HEK293 (cell line): ENCODE data around the gene PLAAT2.

Experiments
- CTCF ChIA-PET: fragments of 350-600 bp; formaldehyde crosslinking; extraction: SDS; loops from one replicate; lab custom pipeline; 2021; ENCODE audit warnings: antibody characterized with exemption; lab: Yijun Ruan, JAX
- POLR2A ChIA-PET: fragments of 300-600 bp; formaldehyde crosslinking; extraction: SDS; loops from one replicate; lab custom pipeline; 2020; ENCODE audit warnings: antibody characterized with exemption, inconsistent platforms; lab: Yijun Ruan, JAX
- H3K27ac ChIP-seq: fragments of 200-500 bp; sonication (Bioruptor generic); 2 replicates; pipeline ENCODE4 v1.5.1; 2014; ENCODE audit warnings: low read depth, low read length, control low read depth, inconsistent platforms; ENCODE audit errors: extremely low read depth
- H3K36me3 ChIP-seq, 2 experiments: fragments of 200-500 bp in 1 of 2; sonication (Bioruptor generic) in 1 of 2; 1 replicate in 1 of 2; 2 replicates in 1 of 2; pipeline ENCODE4 v1.5.1; 2014 to 2017; ENCODE audit warnings: inconsistent platforms in 2 of 2, low read length in 2 of 2; ENCODE audit not compliant: control insufficient read depth in 2 of 2, insufficient read depth in 1 of 2
- H3K4me1 ChIP-seq: fragments of 200-500 bp; sonication (Bioruptor generic); 2 replicates; pipeline ENCODE4 v1.5.1; 2014; ENCODE audit warnings: mild to moderate bottlenecking, low read length, inconsistent platforms; ENCODE audit not compliant: control insufficient read depth, insufficient read depth
- H3K4me3 ChIP-seq: 2 replicates; pipeline ENCODE4 v1.5.1; 2011; ENCODE audit warnings: low read depth, mild to moderate bottlenecking, control low read depth, low read length, moderate library complexity
- H3K9me3 ChIP-seq: fragments of 200-500 bp; sonication (Bioruptor generic); 2 replicates; pipeline ENCODE4 v1.5.1; 2014; ENCODE audit warnings: low read depth, low read length, inconsistent platforms; ENCODE audit not compliant: control insufficient read depth, insufficient read depth
- PRDM1 ChIP-seq: fragments of 450-650 bp; formaldehyde crosslinking; IDR thresholded peaks from 2 replicates; pipeline ENCODE4; 2016; ENCODE audit warnings: missing biosample characterization, missing genetic modification characterization
- RBAK ChIP-seq: fragments of 450-650 bp; formaldehyde crosslinking; IDR thresholded peaks from 2 replicates; pipeline ENCODE4 v1.5.1; 2016; ENCODE audit warnings: missing biosample characterization, missing genetic modification characterization
- SETDB1 ChIP-seq: IDR thresholded peaks from one replicate; pipeline ENCODE4 v1.6.1; 2017; ENCODE audit warnings: mild to moderate bottlenecking, low read length, moderate library complexity, mixed read lengths; ENCODE audit not compliant: insufficient read length
- ZNF138 ChIP-seq: fragments of 450-650 bp; formaldehyde crosslinking; IDR thresholded peaks from 2 replicates; pipeline ENCODE4 v1.5.1; 2016; ENCODE audit warnings: missing biosample characterization, missing genetic modification characterization, borderline replicate concordance
- ZNF155 ChIP-seq: fragments of 450-650 bp; formaldehyde crosslinking; IDR thresholded peaks from 2 replicates; pipeline ENCODE4 v1.5.1; 2016; ENCODE audit warnings: missing biosample characterization, missing genetic modification characterization
- ZNF184 ChIP-seq: fragments of 450-650 bp; IDR thresholded peaks from 2 replicates; pipeline ENCODE4 v1.5.1; 2018; ENCODE audit warnings: missing biosample characterization, mild to moderate bottlenecking, missing genetic modification characterization
- ZNF354C ChIP-seq: fragments of 450-650 bp; formaldehyde crosslinking; IDR thresholded peaks from 2 replicates; pipeline ENCODE4 v1.5.1; 2016; ENCODE audit warnings: missing biosample characterization, missing genetic modification characterization, low read depth, borderline replicate concordance
- ZNF366 ChIP-seq: fragments of 450-650 bp; formaldehyde crosslinking; conservative IDR thresholded peaks from 2 replicates; pipeline ENCODE4 v1.5.1; 2016; ENCODE audit warnings: missing biosample characterization, missing genetic modification characterization
- ZNF37A ChIP-seq: fragments of 450-650 bp; IDR thresholded peaks from 2 replicates; pipeline ENCODE4 v1.5.1; 2018; ENCODE audit warnings: missing biosample characterization, missing genetic modification characterization
- ZNF416 ChIP-seq: fragments of 450-650 bp; formaldehyde crosslinking; IDR thresholded peaks from 2 replicates; pipeline ENCODE4 v1.5.1; 2016; ENCODE audit warnings: missing biosample characterization, missing genetic modification characterization
- ZNF510 ChIP-seq: fragments of 450-650 bp; formaldehyde crosslinking; IDR thresholded peaks from 2 replicates; pipeline ENCODE4 v1.5.1; 2018; ENCODE audit warnings: mild to moderate bottlenecking, missing genetic modification characterization, missing biosample characterization; ENCODE audit not compliant: insufficient replicate concordance
- ZNF621 ChIP-seq: fragments of 450-650 bp; formaldehyde crosslinking; IDR thresholded peaks from 2 replicates; pipeline ENCODE4 v1.5.1; 2017; ENCODE audit warnings: missing biosample characterization, missing genetic modification characterization
- ZNF623 ChIP-seq: fragments of 450-650 bp; formaldehyde crosslinking; IDR thresholded peaks from 2 replicates; pipeline ENCODE4 v1.5.1; 2016; ENCODE audit warnings: missing biosample characterization, missing genetic modification characterization
- ZNF624 ChIP-seq: fragments of 450-650 bp; formaldehyde crosslinking; IDR thresholded peaks from 2 replicates; pipeline ENCODE4 v1.5.1; 2017; ENCODE audit warnings: missing biosample characterization, missing genetic modification characterization
- ZNF830 ChIP-seq: fragments of 450-650 bp; IDR thresholded peaks from 2 replicates; pipeline ENCODE4 v1.5.0; 2018; ENCODE audit warnings: missing biosample characterization, missing genetic modification characterization, low read depth, mild to moderate bottlenecking, moderate library complexity
- ZNF843 ChIP-seq: fragments of 450-650 bp; formaldehyde crosslinking; IDR thresholded peaks from 2 replicates; pipeline ENCODE4 v1.5.1; 2016; ENCODE audit warnings: missing biosample characterization, missing genetic modification characterization
- TF ChIP-seq, protein P1 (sequence below): fragments of 450-650 bp; formaldehyde crosslinking; IDR thresholded peaks from 2 replicates; pipeline ENCODE4 v1.5.1; 2017; ENCODE audit warnings: missing biosample characterization, missing genetic modification characterization
- TF ChIP-seq, protein P2 (sequence below): fragments of 450-650 bp; formaldehyde crosslinking; IDR thresholded peaks from 2 replicates; pipeline ENCODE4 v1.5.1; 2017; ENCODE audit warnings: missing biosample characterization, missing genetic modification characterization
- TF ChIP-seq, protein P3 (sequence below): IDR thresholded peaks from 2 replicates; pipeline ENCODE4 v1.6.1; 2011; ENCODE audit warnings: mild to moderate bottlenecking, low read depth, low read length, borderline replicate concordance
- TF ChIP-seq, protein P4 (sequence below): fragments of 450-650 bp; formaldehyde crosslinking; IDR thresholded peaks from 2 replicates; pipeline ENCODE4 v1.5.1; 2016; ENCODE audit warnings: missing biosample characterization, missing genetic modification characterization
- TF ChIP-seq, protein P5 (sequence below): fragments of 450-650 bp; formaldehyde crosslinking; optimal IDR thresholded peaks from 2 replicates; pipeline ENCODE3; 2016; ENCODE audit warnings: missing biosample characterization, mild to moderate bottlenecking, missing genetic modification characterization

Gene PLAAT2

DNA sequence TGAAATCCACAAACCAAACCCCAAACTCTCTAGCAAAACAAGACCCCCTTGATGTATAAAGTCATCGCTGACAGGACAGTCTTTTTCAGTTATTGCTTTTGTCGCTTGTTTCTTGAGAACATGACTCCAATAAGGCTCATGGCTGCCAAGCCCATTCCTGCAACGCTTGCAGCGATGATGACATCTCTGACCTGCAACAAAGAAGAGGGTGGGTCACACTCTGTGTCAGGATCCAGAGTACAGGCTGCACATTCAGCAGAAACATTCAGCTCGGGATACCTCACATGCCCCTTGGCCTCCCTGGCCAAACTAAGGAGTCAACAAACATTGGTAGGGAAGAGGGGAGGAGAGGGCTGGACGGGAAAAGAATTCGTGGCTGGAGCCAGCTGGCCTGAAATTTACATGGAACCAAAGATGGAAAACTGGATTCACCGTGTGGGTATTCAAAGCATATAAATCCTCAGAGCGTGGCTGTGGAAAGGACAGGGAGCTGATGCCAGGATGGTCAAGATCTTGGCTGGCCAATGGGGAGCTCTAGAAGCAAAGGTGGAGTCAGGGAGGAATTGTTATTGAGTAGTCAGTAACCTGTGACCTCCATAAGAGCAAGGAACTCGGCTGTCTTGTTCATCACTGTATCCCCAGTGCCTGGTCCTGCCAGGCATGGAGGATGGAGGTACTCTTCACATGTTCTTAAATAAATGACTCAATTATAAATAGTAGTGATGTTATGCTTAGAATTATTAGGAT is 11.8 kb upstream of the PLAAT2 start (continued):
- TF ChIP-seq, protein P1, sequence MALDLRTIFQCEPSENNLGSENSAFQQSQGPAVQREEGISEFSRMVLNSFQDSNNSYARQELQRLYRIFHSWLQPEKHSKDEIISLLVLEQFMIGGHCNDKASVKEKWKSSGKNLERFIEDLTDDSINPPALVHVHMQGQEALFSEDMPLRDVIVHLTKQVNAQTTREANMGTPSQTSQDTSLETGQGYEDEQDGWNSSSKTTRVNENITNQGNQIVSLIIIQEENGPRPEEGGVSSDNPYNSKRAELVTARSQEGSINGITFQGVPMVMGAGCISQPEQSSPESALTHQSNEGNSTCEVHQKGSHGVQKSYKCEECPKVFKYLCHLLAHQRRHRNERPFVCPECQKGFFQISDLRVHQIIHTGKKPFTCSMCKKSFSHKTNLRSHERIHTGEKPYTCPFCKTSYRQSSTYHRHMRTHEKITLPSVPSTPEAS (tag by site-specific recombination), result no peak
- TF ChIP-seq, all 188 proteins: peak for 0

DNA sequence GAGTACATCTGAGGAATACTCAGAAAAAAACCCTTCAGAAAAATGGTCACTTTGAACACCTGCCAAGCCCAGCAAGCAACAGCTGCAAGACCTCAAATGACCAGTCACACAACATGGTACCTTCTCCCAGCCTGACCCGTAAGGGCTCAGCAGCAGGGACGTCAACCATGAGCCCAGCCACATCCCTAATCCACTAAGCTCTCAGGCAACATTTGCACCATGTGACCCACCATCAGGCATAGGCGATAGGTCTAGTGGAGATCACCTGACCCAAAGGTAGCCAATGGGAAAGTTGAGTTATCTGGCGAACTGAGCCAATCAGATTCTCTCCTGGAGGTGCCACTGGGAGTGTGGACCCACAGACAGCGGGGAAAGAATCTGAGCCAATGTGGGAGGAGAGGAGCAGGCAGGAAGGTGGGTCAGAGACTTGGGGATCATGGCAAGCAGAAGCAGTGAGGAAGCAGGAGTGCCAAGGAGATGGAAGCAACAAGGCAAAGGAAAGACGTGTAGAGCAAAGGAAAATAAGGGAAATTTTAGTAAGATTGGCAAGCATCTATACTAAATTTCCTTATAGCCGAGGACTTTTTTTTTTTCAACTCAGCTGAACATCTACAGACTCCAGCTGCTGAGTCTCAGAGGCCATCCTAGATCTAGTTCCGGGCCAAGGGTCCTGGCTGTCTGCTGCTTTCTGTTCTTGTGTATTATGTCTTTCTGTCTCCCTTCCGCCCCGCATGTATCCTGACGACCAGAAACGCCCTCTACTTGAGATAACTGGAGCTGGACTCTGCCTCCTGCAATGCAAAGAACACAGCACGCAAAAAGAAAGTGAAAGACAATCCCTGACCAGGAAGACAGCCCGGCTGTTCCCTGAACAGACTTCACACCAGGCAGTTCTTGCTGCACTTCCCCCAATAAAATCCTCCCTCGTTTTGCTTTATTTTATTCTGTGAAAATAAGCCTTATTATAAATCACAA is 11.0 kb upstream of the PLAAT2 start:
- Histone ChIP-seq H3K4me3 (no peak overlapping the region), H3K9me3 (no peaks in the 10 kb centered on the region), H3K36me3 (peaks cover 0 to 10% of the 10 kb centered on the region in 2 experiments; a peak in 1 of 3 replicates), H3K27ac (no peak overlapping the region), H3K4me1 (no peaks in the 10 kb centered on the region)
- no peak for TF ChIP-seq ZNF843
- no peak for TF ChIP-seq ZNF138 (tag by site-specific recombination)
- TF ChIP-seq ZNF621 (tag by site-specific recombination), result no peak
- no peak for TF ChIP-seq ZNF155
- TF ChIP-seq, protein P1 (tag by site-specific recombination), result no peak
- TF ChIP-seq, protein P2, sequence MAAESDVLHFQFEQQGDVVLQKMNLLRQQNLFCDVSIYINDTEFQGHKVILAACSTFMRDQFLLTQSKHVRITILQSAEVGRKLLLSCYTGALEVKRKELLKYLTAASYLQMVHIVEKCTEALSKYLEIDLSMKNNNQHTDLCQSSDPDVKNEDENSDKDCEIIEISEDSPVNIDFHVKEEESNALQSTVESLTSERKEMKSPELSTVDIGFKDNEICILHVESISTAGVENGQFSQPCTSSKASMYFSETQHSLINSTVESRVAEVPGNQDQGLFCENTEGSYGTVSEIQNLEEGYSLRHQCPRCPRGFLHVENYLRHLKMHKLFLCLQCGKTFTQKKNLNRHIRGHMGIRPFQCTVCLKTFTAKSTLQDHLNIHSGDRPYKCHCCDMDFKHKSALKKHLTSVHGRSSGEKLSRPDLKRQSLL (tag by site-specific recombination), result no peak
- no peak for TF ChIP-seq ZNF623 (tag by site-specific recombination)
- TF ChIP-seq ZNF830 (tag by site-specific recombination), result no peak
- TF ChIP-seq, protein P3, sequence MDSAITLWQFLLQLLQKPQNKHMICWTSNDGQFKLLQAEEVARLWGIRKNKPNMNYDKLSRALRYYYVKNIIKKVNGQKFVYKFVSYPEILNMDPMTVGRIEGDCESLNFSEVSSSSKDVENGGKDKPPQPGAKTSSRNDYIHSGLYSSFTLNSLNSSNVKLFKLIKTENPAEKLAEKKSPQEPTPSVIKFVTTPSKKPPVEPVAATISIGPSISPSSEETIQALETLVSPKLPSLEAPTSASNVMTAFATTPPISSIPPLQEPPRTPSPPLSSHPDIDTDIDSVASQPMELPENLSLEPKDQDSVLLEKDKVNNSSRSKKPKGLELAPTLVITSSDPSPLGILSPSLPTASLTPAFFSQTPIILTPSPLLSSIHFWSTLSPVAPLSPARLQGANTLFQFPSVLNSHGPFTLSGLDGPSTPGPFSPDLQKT, result no peak
- TF ChIP-seq ZNF37A (tag by site-specific recombination), result no peak
- ChIA-PET CTCF (interaction anchor here (0.5 kb wide), 1 partner anchor 45 kb away, joined by 3 read pairs; no protein-coding TSS in a partner anchor), POLR2A (no interaction called here)

DNA sequence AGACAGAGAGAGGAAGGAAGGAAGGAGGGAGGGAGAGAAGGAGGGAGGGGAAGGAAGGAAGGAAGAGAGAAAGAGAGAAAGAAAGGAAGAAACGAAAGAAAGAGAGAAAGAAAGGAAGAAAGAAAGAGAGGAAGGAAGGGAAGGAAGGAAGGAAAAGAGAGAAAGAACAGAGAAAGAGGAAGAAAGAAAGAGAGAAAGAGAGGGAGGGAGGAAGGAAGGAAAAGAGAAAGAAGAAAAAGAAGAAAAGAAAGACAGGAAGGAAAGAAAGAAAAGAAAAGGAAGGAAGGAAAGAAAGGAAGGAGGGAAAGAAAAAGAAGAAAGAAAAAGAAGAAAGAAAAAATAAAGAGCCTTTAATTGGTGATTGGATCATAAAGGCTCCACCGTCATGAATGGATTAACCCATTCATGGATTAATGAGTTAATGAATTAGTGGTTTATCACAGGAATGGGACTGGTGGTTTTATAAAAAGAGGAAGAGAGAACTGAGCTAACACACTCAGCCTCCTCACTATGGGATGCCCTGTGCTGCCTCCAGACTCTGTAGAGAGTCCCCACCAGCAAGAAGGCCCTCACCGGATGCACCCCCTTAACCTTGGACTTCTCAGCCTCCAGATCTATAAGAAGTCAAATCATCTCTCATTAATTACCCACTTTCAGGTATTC is 9.0 kb upstream of the PLAAT2 start:
- H3K36me3 ChIP-seq, result peaks cover 0 to 10% of the 10 kb centered on the region in 2 experiments; a peak in 1 of 3 replicates
- ChIA-PET CTCF (interaction anchor here (1.3 kb wide), 1 partner anchor 93 kb away, joined by 3 read pairs; no protein-coding TSS in a partner anchor), POLR2A (no interaction called here)
- H3K4me3 ChIP-seq, result no peak overlapping the region
- H3K4me1 ChIP-seq, result no peaks in the 10 kb centered on the region
- H3K9me3 ChIP-seq, result no peaks in the 10 kb centered on the region
- H3K27ac ChIP-seq, result no peak overlapping the region
- TF ChIP-seq PRDM1 (tag by site-specific recombination) (peak; percentile 46; the same call in 1 of the 2 replicates), ZNF138 (tag by site-specific recombination) (no peak), SETDB1 (no peak), ZNF624 (tag by site-specific recombination) (no peak), ZNF184 (tag by site-specific recombination) (no peak), ZNF366 (tag by site-specific recombination) (peak; percentile 97), ZNF510 (no peak), ZNF354C (tag by site-specific recombination) (no peak), ZNF416 (no peak), RBAK (no peak)
- TF ChIP-seq, protein P4, sequence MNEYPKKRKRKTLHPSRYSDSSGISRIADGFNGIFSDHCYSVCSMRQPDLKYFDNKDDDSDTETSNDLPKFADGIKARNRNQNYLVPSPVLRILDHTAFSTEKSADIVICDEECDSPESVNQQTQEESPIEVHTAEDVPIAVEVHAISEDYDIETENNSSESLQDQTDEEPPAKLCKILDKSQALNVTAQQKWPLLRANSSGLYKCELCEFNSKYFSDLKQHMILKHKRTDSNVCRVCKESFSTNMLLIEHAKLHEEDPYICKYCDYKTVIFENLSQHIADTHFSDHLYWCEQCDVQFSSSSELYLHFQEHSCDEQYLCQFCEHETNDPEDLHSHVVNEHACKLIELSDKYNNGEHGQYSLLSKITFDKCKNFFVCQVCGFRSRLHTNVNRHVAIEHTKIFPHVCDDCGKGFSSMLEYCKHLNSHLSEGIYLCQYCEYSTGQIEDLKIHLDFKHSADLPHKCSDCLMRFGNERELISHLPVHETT, result no peak
- TF ChIP-seq, protein P5, sequence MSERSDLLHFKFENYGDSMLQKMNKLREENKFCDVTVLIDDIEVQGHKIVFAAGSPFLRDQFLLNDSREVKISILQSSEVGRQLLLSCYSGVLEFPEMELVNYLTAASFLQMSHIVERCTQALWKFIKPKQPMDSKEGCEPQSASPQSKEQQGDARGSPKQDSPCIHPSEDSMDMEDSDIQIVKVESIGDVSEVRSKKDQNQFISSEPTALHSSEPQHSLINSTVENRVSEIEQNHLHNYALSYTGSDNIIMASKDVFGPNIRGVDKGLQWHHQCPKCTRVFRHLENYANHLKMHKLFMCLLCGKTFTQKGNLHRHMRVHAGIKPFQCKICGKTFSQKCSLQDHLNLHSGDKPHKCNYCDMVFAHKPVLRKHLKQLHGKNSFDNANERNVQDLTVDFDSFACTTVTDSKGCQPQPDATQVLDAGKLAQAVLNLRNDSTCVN, result no peak
